Endothelial cell of umbilical vein (primary cell): ENCODE results near the gene ATP4A. TPM values are rescaled to one million over a fixed set of nuclear protein-coding genes. Genes with fewer than 3 reads are reported as not detected.

Experiments
- BruUV-seq: library from RNA; stranded (reverse); fragments of 400-500 nt; replicated peaks from 2 replicates; lab custom pipeline; 2021; lab: Mats Ljungman, UMichigan
- CTCF ChIA-PET: fragments of 300-600, 350-600 bp; sonication (Branson Sonifier 250); formaldehyde crosslinking; loops from one replicate; lab custom pipeline; 2021; ENCODE audit warnings: antibody characterized with exemption, inconsistent platforms; lab: Charles Lee
- POLR2A ChIA-PET: fragments of 300-600, 350-600 bp; sonication (Branson Sonifier 250); formaldehyde crosslinking; loops from one replicate; lab custom pipeline; 2021; ENCODE audit warnings: antibody characterized with exemption, inconsistent platforms; lab: Charles Lee
- DNase-seq: peaks from one replicate; pipeline ENCODE4 v3.0.0-alpha.2; 2011; ENCODE audit warnings: low read depth, low spot score
- FAIRE-seq: peaks from 2 replicates; lab custom pipeline; 2011; peaks lifted over from hg19 to GRCh38; lab: Jason Lieb, UNC
- H2AFZ ChIP-seq: 2 replicates; pipeline ENCODE4 v1.6.0; 2012; ENCODE audit warnings: low read depth, low read length, control low read depth, inconsistent platforms
- H3K27ac ChIP-seq: 2 replicates; pipeline ENCODE4 v1.5.1; 2011; ENCODE audit warnings: low read depth, mild to moderate bottlenecking, control low read depth, low read length, moderate library complexity; ENCODE audit not compliant: insufficient read depth
- H3K27me3 ChIP-seq, 2 experiments: 2 replicates each; pipeline versions ENCODE4 v1.6.0 to v1.6.1; 2011; ENCODE audit warnings: low read length in 2 of 2, mixed read lengths in 1 of 2; ENCODE audit not compliant: control insufficient read depth in 2 of 2, insufficient read depth in 2 of 2
- H3K36me3 ChIP-seq, 2 experiments: 2 replicates in 1 of 2; 3 replicates in 1 of 2; pipeline ENCODE4 v1.5.1; 2011; ENCODE audit warnings: low read length in 2 of 2, mild to moderate bottlenecking in 1 of 2, moderate library complexity in 1 of 2; ENCODE audit not compliant: control insufficient read depth in 2 of 2, insufficient read depth in 2 of 2; ENCODE audit errors: extremely low read depth in 1 of 2
- H3K4me1 ChIP-seq: 3 replicates; pipeline ENCODE4 v1.5.1; 2011; ENCODE audit warnings: mild to moderate bottlenecking, low read length; ENCODE audit not compliant: control insufficient read depth, insufficient read depth; ENCODE audit errors: extremely low read depth
- H3K4me2 ChIP-seq: 2 replicates; pipeline ENCODE4 v1.6.1; 2011; ENCODE audit warnings: low read length, control low read depth, mixed read lengths; ENCODE audit not compliant: insufficient read depth
- H3K4me3 ChIP-seq, 3 experiments: fragments of 200-600 bp in 1 of 3; sonication (generic), shearing (Covaris generic) in 1 of 3; replicated peaks in 1 of 3; 2 replicates each; pipeline ENCODE4 v1.5.1; 2011 to 2016; ENCODE audit warnings: control low read depth in 3 of 3, low read length in 3 of 3, mild to moderate bottlenecking in 2 of 3, inconsistent platforms in 1 of 3, low read depth in 1 of 3, moderate library complexity in 1 of 3; ENCODE audit not compliant: insufficient read depth in 1 of 3
- H3K79me2 ChIP-seq: 2 replicates; pipeline ENCODE4 v1.6.0; 2012; ENCODE audit warnings: low read length, inconsistent platforms; ENCODE audit not compliant: control insufficient read depth, insufficient read depth
- H3K9ac ChIP-seq: replicated peaks from 2 replicates; pipeline ENCODE3; 2011; ENCODE audit warnings: low read length, control low read depth; ENCODE audit not compliant: insufficient read depth; ENCODE audit errors: extremely low read depth
- H3K9me1 ChIP-seq: replicated peaks from 3 replicates; pipeline ENCODE4 v1.6.0; 2011; ENCODE audit warnings: mild to moderate bottlenecking, low read length; ENCODE audit not compliant: control insufficient read depth, insufficient read depth; ENCODE audit errors: extremely low read depth
- H3K9me3 ChIP-seq: replicated peaks from 2 replicates; pipeline ENCODE4 v1.5.1; 2012; ENCODE audit warnings: low read length, inconsistent platforms; ENCODE audit not compliant: control insufficient read depth, insufficient read depth
- H4K20me1 ChIP-seq: replicated peaks from 2 replicates; pipeline ENCODE3; 2011; ENCODE audit warnings: mild to moderate bottlenecking, low read length; ENCODE audit not compliant: control insufficient read depth, insufficient read depth; ENCODE audit errors: extremely low read depth
- CTCF ChIP-seq, 2 donors: IDR thresholded peaks; 1 replicate in 1 of 2; 2 replicates in 1 of 2; pipeline ENCODE4 v1.5.1; 2011; ENCODE audit warnings: low read length in 2 of 2, mild to moderate bottlenecking in 2 of 2, moderate library complexity in 2 of 2, control low read depth in 1 of 2, inconsistent platforms in 1 of 2, low read depth in 1 of 2; ENCODE audit not compliant: insufficient read depth in 1 of 2; ENCODE audit errors: extremely low read depth in 1 of 2
- EZH2 ChIP-seq: IDR thresholded peaks from 2 replicates; pipeline ENCODE4 v1.6.1; 2012; ENCODE audit warnings: borderline replicate concordance, low read depth, mild to moderate bottlenecking, moderate library complexity, low read length, inconsistent platforms; ENCODE audit not compliant: severe bottlenecking
- FOS ChIP-seq: IDR thresholded peaks from 2 replicates; pipeline ENCODE4 v1.6.1; 2011; ENCODE audit warnings: mild to moderate bottlenecking, low read length, moderate library complexity, borderline replicate concordance; ENCODE audit not compliant: insufficient read depth
- GATA2 ChIP-seq: IDR thresholded peaks from 2 replicates; pipeline ENCODE4 v1.7.0; 2011; ENCODE audit warnings: low read depth, mild to moderate bottlenecking, moderate library complexity, mixed read lengths, low read length; ENCODE audit not compliant: insufficient read length, insufficient read depth
- JUN ChIP-seq: IDR thresholded peaks from 2 replicates; pipeline ENCODE4 v1.6.1; 2011; ENCODE audit warnings: borderline replicate concordance, low read depth; ENCODE audit not compliant: insufficient read length, insufficient read depth
- MAX ChIP-seq: IDR thresholded peaks from 2 replicates; pipeline ENCODE4 v1.6.1; 2011; ENCODE audit not compliant: insufficient read depth, insufficient read length
- MYC ChIP-seq: IDR thresholded peaks from one replicate; pipeline ENCODE4 v1.6.1; 2011; ENCODE audit warnings: mild to moderate bottlenecking, low read depth, low read length
- POLR2A ChIP-seq: IDR thresholded peaks from 2 replicates; pipeline ENCODE4 v1.6.1; 2012; ENCODE audit warnings: low read depth, mild to moderate bottlenecking, control low read depth, low read length
- POLR2AphosphoS5 ChIP-seq: IDR thresholded peaks from 2 replicates; pipeline ENCODE4 v1.6.1; 2012; ENCODE audit warnings: low read depth, mild to moderate bottlenecking, control low read depth, low read length, moderate library complexity; ENCODE audit not compliant: insufficient read depth
- dilution Hi-C: fragments of 300-500 bp; cut with MboI; formaldehyde crosslinking; loops from one replicate; pipeline ENCODE4 v1.15.0; 2019; ENCODE audit warnings: low sequenced_read_pairs; ENCODE audit not compliant: extremely low pct_ligation_motif_present
- intact Hi-C: fragments of 100-400 bp; cut with micrococcal nuclease; formaldehyde crosslinking; loops from one replicate; pipeline ENCODE4 v1.10.0; 2022
- polyA plus RNA-seq, 4 experiments: library from polyadenylated mRNA; depleted of rRNA in 3 of 4; stranded (reverse) in 3 of 4; unstranded in 1 of 4; fragments of >200 nt; gene quantifications; 2 replicates each; pipeline versions ENCODE4 v1.2.1 to v1.2.3, GENCODE V29; 2011 to 2012; ENCODE audit warnings: missing spikeins in 1 of 4
- total RNA-seq: library from RNA; stranded (reverse); gene quantifications from 2 replicates; pipeline ENCODE4 v1.2.3, GENCODE V29; 2021

Gene ATP4A
- total and polyA plus RNA-seq, 2 donors (not counting 3 experiments of a cell fraction or from before 2014, with no cell fraction given), result not detected

- CTCF ChIA-PET, result no interaction called here
- POLR2A ChIA-PET, result no interaction called here
- Histone ChIP-seq H3K27me3 (no peaks in the 10 kb centered on the region), H3K9ac (no peak overlapping the region), H3K36me3 (no peaks in the 10 kb centered on the region), H3K9me1 (no peaks in the 10 kb centered on the region), H3K79me2 (no peaks in the 10 kb centered on the region), H4K20me1 (no peaks in the 10 kb centered on the region), H3K27ac (no peak overlapping the region), H2AFZ (no peak overlapping the region), H3K4me3 (no peak overlapping the region), H3K9me3 (no peaks in the 10 kb centered on the region), H3K4me2 (no peak overlapping the region), H3K4me1 (no peaks in the 10 kb centered on the region)
- dilution Hi-C loops, result no loop called here
- BruUV-seq, result no TSS peak
- TF ChIP-seq MAX, result no peak
- TF ChIP-seq POLR2A, result no peak
- no peak for TF ChIP-seq MYC
- TF ChIP-seq JUN, result no peak
- TF ChIP-seq EZH2, result no peak
- TF ChIP-seq GATA2, result no peak
- no peak for TF ChIP-seq POLR2AphosphoS5
- TF ChIP-seq CTCF (IDR thresholded peaks at IDR 0.05; ENCODE audit: extremely low read depth in 1 of 2, insufficient read depth in 1 of 2, low read depth in 1 of 2, low read length in 2 of 2), result no peak
- no peak for TF ChIP-seq FOS
- FAIRE-seq (no peak), DNase-seq (no peak)
- intact Hi-C loops, result no loop called here
Observed at GRCh38 chr19:35569281-35569781, 5.9 kb upstream of the ATP4A start.
